Ishikawa (cell line): ENCODE data around the gene RAB14.

ENCODE experiments used
- CEBPB ChIP-seq: IDR thresholded peaks from 2 replicates; pipeline ENCODE4 v1.6.1; 2012
- CREB1 ChIP-seq: IDR thresholded peaks from 2 replicates; pipeline ENCODE4 v1.6.1; 2012; ENCODE audit warnings: low read depth
- EP300 ChIP-seq: IDR thresholded peaks from 2 replicates; pipeline ENCODE4 v1.6.1; 2012; ENCODE audit warnings: borderline replicate concordance
- FOXM1 ChIP-seq: IDR thresholded peaks from 2 replicates; pipeline ENCODE4 v1.6.1; 2012; ENCODE audit warnings: low read depth, borderline replicate concordance
- NFIC ChIP-seq: IDR thresholded peaks from 2 replicates; pipeline ENCODE4 v1.6.1; 2012
- RAD21 ChIP-seq: IDR thresholded peaks from 2 replicates; pipeline ENCODE4 v1.6.1; 2012; ENCODE audit warnings: low read depth
- TAF1 ChIP-seq: IDR thresholded peaks from 2 replicates; pipeline ENCODE4 v1.6.1; 2012; ENCODE audit warnings: low read depth, mild to moderate bottlenecking
- TEAD4 ChIP-seq: IDR thresholded peaks from 2 replicates; pipeline ENCODE4 v1.6.1; 2012
- TF ChIP-seq, protein P1 (sequence below): IDR thresholded peaks from 2 replicates; pipeline ENCODE4 v1.6.1; 2012
- TF ChIP-seq, protein P2 (sequence below): IDR thresholded peaks from 2 replicates; pipeline ENCODE4 v1.6.1; 2012; ENCODE audit warnings: low read depth, mild to moderate bottlenecking
- TF ChIP-seq, protein P3 (sequence below): IDR thresholded peaks from 2 replicates; pipeline ENCODE4 v1.6.1; 2012

DNA sequence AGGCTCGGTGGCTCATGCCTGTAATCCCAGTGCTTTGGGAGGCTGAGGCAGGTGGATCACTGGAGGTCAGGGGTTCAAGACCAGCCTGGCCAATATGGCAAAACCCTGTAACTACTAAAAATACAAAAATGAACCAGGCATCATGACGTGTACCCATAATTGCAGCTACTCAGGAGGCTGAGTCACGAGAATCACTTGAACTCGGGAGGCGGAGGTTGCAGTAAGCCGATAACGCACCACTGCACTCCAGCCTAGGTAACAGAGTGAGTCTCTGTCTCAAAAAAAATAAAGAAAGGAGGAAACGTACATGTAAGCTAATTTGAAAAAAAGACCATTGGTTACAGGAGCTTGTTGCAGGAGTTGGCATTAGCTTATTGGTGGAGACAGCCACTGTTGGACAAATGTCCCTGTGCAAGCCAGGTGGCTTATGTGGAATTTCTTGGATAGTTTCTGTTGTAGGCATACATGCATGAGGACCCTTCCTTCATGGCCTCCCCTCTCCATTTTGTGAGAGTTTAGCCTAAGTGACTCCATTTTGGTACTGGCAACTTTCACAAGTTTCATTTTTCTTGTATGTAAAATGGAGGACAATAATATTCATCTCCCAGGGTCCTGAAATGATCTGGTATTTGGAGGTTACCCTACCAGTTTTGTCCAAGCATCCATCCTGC is 16.8 kb upstream of the RAB14 start:
- TF ChIP-seq TAF1 = no peak
- TF ChIP-seq CREB1 = no peak
- no peak for TF ChIP-seq RAD21
- TF ChIP-seq, protein P1, sequence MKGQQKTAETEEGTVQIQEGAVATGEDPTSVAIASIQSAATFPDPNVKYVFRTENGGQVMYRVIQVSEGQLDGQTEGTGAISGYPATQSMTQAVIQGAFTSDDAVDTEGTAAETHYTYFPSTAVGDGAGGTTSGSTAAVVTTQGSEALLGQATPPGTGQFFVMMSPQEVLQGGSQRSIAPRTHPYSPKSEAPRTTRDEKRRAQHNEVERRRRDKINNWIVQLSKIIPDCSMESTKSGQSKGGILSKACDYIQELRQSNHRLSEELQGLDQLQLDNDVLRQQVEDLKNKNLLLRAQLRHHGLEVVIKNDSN = no peak
- TF ChIP-seq NFIC = no peak
- TF ChIP-seq TEAD4 = no peak
- TF ChIP-seq CEBPB = no peak
- TF ChIP-seq FOXM1 = no peak
- TF ChIP-seq EP300 = no peak
- TF ChIP-seq, protein P2, sequence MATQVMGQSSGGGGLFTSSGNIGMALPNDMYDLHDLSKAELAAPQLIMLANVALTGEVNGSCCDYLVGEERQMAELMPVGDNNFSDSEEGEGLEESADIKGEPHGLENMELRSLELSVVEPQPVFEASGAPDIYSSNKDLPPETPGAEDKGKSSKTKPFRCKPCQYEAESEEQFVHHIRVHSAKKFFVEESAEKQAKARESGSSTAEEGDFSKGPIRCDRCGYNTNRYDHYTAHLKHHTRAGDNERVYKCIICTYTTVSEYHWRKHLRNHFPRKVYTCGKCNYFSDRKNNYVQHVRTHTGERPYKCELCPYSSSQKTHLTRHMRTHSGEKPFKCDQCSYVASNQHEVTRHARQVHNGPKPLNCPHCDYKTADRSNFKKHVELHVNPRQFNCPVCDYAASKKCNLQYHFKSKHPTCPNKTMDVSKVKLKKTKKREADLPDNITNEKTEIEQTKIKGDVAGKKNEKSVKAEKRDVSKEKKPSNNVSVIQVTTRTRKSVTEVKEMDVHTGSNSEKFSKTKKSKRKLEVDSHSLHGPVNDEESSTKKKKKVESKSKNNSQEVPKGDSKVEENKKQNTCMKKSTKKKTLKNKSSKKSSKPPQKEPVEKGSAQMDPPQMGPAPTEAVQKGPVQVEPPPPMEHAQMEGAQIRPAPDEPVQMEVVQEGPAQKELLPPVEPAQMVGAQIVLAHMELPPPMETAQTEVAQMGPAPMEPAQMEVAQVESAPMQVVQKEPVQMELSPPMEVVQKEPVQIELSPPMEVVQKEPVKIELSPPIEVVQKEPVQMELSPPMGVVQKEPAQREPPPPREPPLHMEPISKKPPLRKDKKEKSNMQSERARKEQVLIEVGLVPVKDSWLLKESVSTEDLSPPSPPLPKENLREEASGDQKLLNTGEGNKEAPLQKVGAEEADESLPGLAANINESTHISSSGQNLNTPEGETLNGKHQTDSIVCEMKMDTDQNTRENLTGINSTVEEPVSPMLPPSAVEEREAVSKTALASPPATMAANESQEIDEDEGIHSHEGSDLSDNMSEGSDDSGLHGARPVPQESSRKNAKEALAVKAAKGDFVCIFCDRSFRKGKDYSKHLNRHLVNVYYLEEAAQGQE = no peak
- TF ChIP-seq, protein P3, sequence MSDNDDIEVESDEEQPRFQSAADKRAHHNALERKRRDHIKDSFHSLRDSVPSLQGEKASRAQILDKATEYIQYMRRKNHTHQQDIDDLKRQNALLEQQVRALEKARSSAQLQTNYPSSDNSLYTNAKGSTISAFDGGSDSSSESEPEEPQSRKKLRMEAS = no peak
